Measurements from ENCODE around the gene COL7A1.
"Not testable (repeated sequence)": the region's sequence is repeated elsewhere in the genome, so short reads cannot be mapped to it uniquely, and the experiment has no call there.

COL7A1 gene

DNA sequence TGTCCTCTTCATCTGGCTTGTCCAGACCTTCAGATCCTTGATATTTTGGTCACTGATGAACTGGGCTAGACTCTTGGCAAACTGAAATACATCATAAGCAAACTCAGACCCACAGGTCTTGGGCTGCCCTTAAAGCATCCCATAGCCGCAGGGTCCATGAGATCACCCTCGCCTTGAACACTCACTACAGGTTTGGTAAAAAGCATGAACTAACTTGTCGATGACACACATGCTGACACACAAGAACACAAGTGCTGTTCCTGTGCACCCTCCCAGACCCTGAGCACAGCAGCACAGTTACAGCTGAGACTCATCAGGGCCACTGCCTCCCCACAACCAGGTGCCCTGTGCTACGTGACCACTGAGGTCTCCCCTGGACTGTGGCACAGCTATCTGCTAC lies 59.6 kb downstream of the COL7A1 start:
- no peak for DNase-seq

DNA sequence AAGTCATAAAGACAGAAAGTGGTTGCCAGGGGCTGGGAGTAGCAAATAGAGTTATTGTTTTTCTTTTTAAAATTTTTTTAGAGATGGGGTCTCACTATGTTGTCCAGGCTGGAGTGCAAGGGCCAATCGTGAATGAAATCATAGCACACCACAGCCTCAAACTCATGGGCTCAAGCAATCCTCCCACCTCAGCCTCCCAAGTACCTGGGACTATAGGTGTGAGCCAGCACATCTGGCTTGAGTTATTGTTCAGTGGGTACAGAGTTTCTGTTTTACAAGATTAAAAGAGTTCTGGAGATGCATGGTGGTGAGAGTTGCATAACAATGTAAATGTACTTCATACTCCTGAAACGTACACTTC lies 62.2 kb downstream of the COL7A1 start:
- DNase-seq: no peak

DNA sequence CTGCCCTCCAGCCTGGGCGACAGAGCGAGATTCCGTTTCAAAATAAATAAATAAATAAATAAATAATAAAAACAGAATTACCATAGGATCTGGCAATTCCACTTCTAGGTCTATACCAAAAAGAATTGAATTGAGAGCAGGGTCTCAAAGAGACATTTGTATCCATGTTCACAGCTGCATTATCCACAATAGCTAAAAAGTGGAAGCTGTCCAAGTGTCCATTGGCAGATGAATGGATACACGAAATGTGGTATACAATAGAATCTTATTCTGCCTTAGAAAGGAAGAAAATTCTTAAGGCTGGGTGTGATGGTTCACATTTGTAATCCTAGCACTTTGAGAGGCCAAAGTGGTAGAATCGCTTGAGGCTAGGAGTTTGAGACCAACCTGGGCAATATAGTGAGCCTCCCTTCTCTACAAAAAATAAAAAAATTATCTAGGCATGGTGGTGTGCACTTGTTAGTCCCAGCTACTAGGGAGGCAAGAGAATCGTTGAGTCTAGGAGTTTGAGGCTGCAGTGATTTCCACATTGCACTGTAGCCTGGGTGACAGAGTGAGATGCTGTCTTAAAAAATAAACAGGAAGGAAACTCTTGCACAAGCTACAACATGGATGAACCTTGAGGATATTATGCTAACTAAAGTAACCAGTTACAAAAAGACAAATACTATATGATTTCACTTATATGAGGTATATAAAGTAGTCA lies 62.7 kb downstream of the COL7A1 start:
- no peak for DNase-seq

DNA sequence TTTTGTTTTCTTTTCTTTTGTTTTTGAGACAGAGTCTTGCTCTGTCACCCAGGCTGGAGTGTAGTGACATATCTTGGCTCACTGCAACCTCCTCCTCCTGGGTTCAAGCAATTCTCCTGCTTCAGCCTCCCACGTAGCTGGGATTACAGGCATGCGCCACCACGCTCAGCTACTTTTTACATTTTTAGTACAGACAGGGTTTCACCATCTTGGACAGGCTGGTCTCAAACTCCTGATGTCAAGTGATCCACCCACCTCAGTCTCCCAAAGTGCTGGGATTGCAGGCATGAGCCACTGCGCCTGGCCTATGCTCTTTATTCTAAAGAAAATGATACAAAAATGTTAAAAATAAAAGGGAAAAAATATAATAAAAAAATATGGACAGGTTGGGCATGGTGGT lies 64.4 kb downstream of the COL7A1 start:
- DNase-seq: not testable (repeated sequence)

DNA sequence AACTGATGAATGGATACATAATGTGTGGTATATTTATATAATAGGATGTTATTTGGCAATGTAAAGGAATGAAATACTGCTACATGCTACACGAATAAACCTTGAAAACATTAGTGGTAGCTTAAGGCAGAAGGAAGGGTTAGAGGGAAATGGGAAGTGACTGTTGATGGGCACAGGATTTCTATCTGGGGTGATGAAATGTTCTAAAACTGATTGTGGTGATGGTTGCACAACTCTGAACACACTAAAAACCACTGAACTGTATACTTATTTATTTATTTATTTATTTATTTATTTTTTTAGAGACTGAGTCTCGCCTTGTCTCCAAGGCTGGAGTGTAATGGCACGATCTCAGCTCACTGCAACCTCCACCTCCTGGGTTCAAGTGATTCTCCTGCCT lies 66.4 kb downstream of the COL7A1 start:
- DNase-seq: no peak

DNA sequence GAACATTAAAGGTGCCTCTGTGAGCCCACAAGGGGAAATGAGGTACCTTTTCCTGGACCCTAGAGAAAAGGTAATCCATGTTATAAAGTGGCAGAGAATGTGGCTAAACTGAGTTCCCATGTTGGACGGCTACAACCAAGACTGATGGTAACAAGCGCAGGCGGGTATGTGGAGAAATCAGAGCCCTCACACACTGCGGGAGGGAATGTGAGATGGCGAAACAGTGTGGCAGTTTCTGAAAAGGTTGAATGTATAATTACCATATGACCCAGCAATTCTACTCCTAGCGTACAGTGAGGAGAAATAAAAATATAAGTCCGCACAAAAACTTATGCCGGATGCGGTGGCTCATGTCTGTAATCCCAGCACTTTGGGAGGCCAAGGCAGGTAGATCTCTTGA lies 67.1 kb downstream of the COL7A1 start:
- DNase-seq: no peak

DNA sequence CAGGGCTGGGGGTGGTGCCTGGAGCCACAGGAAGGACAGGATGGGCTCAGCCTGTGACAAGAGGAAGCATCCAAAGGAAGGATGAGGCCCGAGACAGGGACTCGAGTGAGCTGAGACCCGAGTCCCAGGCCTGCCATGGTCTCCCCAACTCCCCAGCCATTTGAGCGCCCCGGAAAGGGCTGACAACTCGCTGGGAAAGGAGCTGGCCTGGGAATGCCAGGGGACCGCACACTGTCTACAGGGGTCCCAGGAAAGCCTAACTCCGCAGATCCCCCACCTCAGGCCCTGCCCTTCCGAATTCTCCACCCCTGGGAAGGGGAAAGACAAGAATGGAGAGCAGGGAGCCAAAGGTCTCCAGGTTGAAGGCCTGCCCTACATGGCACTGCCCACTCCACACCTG lies 70.2 kb downstream of the COL7A1 start:
- no peak for DNase-seq

DNA sequence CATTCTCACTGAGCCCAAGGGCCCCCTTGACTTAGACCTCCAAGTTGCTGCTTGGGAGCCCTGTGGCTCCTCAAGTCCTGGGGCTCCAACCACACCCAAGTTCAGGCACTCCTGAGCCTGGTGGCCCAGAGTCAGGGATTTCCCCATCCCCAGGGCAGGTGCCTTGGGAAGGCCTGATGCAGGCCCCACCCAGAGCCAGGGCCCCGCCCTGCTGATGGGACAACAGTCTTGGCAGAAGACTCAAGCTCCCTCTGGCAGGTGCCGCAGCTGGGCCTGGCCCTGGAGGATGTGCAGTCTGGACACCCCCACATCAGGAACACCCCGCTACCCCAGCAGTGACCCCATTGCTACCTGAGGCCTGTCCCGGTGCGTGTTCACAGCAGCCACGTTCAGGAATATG lies 73.5 kb downstream of the COL7A1 start:
- no peak for DNase-seq

DNA sequence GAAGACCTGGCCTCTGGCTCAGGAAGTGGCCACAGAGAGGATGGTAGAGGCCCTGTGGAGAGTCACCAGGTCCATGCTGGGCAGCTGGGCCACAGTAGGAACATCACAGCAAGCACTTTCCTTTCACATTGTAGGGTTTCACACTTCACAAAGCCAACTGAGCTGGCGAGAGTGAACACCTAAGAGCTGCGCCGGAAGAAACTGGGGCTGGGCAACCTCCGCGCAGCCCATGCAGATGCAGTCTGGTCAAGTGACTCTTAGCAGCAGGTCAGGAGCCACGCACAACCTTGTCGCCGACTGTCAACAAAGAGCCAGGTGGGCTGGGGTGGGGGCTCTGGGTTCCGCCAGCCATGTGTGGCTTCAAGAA lies 75.9 kb downstream of the COL7A1 start:
- no peak for DNase-seq

DNA sequence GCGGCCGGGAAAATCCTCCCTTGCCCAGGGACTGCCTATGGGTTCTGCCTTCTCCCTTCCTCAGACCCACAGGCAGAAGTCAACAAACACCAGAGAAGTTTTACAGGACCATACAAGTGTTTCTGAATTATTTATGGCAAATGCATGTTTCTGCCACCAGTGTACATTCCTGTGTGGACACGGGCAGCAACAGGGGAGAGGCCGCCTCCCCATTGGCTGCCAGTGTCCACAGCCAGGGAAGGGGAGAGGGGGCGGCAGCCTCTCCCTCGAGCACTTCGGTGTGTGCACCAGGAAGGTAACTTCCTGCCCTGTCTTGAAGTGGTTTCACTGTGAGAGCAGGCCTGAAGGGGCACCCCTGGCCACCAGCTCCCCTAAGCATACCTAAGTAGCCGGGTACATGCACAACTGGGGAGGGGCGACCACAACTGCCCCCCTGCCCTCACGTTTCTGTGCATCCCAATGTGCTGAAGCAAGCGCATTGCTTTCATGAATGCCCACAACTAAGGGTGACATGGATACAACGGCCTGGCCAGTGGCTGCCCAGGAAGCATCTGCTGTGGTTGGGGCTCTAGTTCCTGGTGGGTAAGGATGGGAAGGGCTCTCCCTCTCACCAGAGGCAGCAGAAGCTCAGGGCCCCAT lies 76.4 kb downstream of the COL7A1 start:
- DNase-seq: no peak

DNA sequence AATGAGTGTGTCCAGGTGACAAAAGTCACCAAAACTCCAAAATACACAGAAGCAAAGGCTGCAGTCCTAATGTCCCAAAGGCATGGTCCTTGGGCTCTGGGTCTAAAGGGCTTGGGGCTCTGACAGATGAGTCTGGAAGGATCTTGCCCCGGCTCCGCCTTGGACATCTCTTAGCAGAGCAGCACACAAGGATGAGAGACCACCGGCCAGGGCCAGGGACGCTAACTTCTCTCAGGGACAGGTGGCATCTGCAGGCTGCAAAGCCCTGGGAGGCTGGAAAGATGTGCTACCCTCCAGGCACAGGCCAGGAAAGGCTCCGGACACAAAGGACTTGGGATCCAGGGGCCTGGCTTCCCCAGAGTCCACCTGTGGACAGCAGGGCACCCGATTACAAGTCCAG lies 77.1 kb downstream of the COL7A1 start:
- DNase-seq: no peak

DNA sequence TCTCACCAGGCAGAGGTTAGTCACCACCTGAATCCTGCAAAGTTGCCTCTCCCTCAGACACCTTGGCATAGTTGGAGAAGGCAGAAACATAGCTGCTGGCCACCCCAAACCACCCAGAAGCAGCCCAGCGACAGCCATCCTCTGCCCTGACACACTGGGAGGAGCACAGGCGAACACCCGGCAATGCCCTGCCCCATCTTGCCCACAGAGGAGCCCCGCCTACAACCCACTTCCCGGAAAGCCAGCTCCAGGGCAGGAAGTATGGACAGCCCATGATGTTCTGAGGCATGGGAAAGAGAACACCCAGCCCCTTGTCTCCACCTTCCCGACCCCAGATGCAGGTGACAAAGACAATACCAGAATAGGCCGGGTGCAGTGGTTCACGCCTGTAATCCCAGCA lies 78.6 kb downstream of the COL7A1 start:
- no peak for DNase-seq

DNA sequence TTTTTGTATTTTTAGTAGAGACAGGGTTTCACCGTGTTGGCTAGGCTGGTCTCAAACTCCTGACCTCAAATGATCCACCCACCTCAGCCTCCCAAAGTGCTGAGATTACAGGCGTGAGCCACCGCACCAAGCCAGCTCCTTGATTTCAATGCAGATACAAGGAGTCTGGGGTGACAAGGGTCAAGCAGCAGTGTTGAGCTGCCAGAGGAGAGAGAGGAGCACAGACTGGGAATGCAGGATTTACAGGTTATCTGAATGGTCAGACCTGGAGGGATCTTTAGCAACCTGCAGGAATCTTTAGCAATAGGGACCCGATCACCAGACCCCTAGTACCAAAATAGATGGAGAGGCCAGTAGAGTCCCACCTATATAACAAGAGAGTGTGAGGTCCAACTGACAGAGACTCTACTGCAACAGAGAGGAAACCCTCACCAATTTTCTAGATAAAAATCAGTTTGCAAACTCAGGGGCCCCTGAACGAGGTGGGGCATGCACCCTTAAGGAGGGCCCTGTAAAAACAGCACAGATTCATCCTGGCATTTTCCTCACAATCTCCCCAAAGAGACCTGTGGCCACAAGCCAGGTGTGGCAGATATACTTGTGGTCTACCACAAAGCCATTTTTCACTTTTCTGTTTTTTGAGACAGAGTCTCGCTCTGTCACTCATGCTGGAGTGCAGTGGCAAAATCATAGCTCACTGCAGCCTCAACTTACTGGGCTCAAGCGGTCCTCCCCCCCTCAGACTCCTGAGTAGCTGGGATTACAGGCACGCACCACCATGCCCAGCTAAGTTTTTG lies 80.5 kb downstream of the COL7A1 start:
- DNase-seq: no peak
